Calu3 (cell line): Measurements from ENCODE around the gene NPM1. TPM values are rescaled to one million over a fixed set of nuclear protein-coding genes. Genes with fewer than 3 reads are reported as not detected.

ENCODE experiments used
- BruUV-seq: library from RNA; stranded (reverse); fragments of 400-500 nt; replicated peaks from 2 replicates; lab custom pipeline; 2021; lab: Mats Ljungman, UMichigan
- CTCF ChIA-PET: fragments of 300-600 bp; sonication (Branson Sonifier 250); formaldehyde crosslinking; loops from one replicate; lab custom pipeline; 2022; ENCODE audit warnings: antibody characterized with exemption; lab: Charles Lee
- DNase-seq: peaks from one replicate; pipeline ENCODE4 v3.0.0; 2022
- H3K27ac Mint-ChIP-seq: one replicate; pipeline ENCODE4 v1.8.0; 2022; ENCODE audit warnings: mixed read lengths; ENCODE audit not compliant: unreplicated experiment
- H3K27me3 Mint-ChIP-seq: one replicate; pipeline ENCODE4 v1.8.0; 2022; ENCODE audit warnings: mixed read lengths; ENCODE audit not compliant: unreplicated experiment
- H3K36me3 Mint-ChIP-seq: one replicate; pipeline ENCODE4 v1.8.0; 2022; ENCODE audit warnings: mild to moderate bottlenecking, moderate library complexity, mixed read lengths; ENCODE audit not compliant: insufficient read depth, unreplicated experiment
- H3K4me1 Mint-ChIP-seq: one replicate; pipeline ENCODE4 v1.8.0; 2022; ENCODE audit warnings: mild to moderate bottlenecking, low read depth, mixed read lengths; ENCODE audit not compliant: unreplicated experiment
- H3K4me3 Mint-ChIP-seq: one replicate; pipeline ENCODE4 v1.8.0; 2022; ENCODE audit warnings: mild to moderate bottlenecking, low read depth, moderate library complexity, mixed read lengths; ENCODE audit not compliant: unreplicated experiment
- H3K9me3 Mint-ChIP-seq: one replicate; pipeline ENCODE4 v1.8.0; 2022; ENCODE audit warnings: low read depth, mixed read lengths; ENCODE audit not compliant: unreplicated experiment
- CTCF ChIP-seq: fragments of 200-600 bp; IDR thresholded peaks from one replicate; pipeline ENCODE4 v1.8.0; 2022; ENCODE audit warnings: antibody characterized with exemption; ENCODE audit not compliant: unreplicated experiment
- intact Hi-C: fragments of 100-400 bp; cut with micrococcal nuclease; formaldehyde crosslinking; loops from one replicate; pipeline ENCODE4 v1.10.0; 2022; ENCODE audit not compliant: unreplicated experiment
- total RNA-seq: library from RNA; stranded (reverse); gene quantifications from 2 replicates; pipeline ENCODE4 v1.2.3, GENCODE V29; 2022

Gene NPM1
- total RNA-seq, 1 experiment from 2014 or later = 1,863 TPM

- BruUV-seq = no TSS peak
- H3K27ac Mint-ChIP-seq = no peak overlapping the region
- CTCF ChIA-PET = no interaction called here
- H3K9me3 Mint-ChIP-seq = no peaks in the 10 kb centered on the region
- intact Hi-C loops = no loop called here
- H3K27me3 Mint-ChIP-seq = peaks cover 26% of the 10 kb centered on the region
- H3K4me3 Mint-ChIP-seq = no peak overlapping the region
- no peak for TF ChIP-seq CTCF
- DNase-seq = no peak
- H3K36me3 Mint-ChIP-seq = no peaks in the 10 kb centered on the region
- no peaks in the 10 kb centered on the region for H3K4me1 Mint-ChIP-seq
These were observed 21.0 kb upstream of the NPM1 start for GRCh38 chr5:171366645-171367044.

- no peaks in the 10 kb centered on the region for H3K9me3 Mint-ChIP-seq
- BruUV-seq = no TSS peak
- no peak for TF ChIP-seq CTCF
- H3K27me3 Mint-ChIP-seq = peaks cover 26% of the 10 kb centered on the region
- no peak overlapping the region for H3K4me3 Mint-ChIP-seq
- intact Hi-C loops = no loop called here
- no peaks in the 10 kb centered on the region for H3K36me3 Mint-ChIP-seq
- H3K27ac Mint-ChIP-seq = no peak overlapping the region
- CTCF ChIA-PET = interaction anchor here (0.6 to 0.7 kb wide), 4 partner anchors 20 to 156 kb away, joined by 3 to 8 read pairs (median 4); no protein-coding TSS in a partner anchor
- no peaks in the 10 kb centered on the region for H3K4me1 Mint-ChIP-seq
- no peak for DNase-seq
These were observed 20.0 kb upstream of the NPM1 start for GRCh38 chr5:171367424-171368370.

GRCh38 chr5:171369056-171369455 lies 18.6 kb upstream of the NPM1 start:
- no peaks in the 10 kb centered on the region for H3K36me3 Mint-ChIP-seq
- BruUV-seq = no TSS peak
- no peaks in the 10 kb centered on the region for H3K9me3 Mint-ChIP-seq
- no peaks in the 10 kb centered on the region for H3K4me1 Mint-ChIP-seq
- intact Hi-C loops = no loop called here
- no peak for TF ChIP-seq CTCF
- H3K4me3 Mint-ChIP-seq = no peak overlapping the region
- CTCF ChIA-PET = no interaction called here
- DNase-seq = no peak
- H3K27ac Mint-ChIP-seq = no peak overlapping the region
- peaks cover 17% of the 10 kb centered on the region for H3K27me3 Mint-ChIP-seq

GRCh38 chr5:171369898-171370297 lies 17.8 kb upstream of the NPM1 start:
- CTCF ChIA-PET = no interaction called here
- Mint-ChIP-seq H3K27ac (no peak overlapping the region), H3K9me3 (no peaks in the 10 kb centered on the region), H3K36me3 (no peaks in the 10 kb centered on the region), H3K4me1 (no peaks in the 10 kb centered on the region), H3K4me3 (no peak overlapping the region), H3K27me3 (peaks cover 9% of the 10 kb centered on the region)
- BruUV-seq = no TSS peak
- TF ChIP-seq CTCF = no peak
- no peak for DNase-seq
- intact Hi-C loops = no loop called here
